Tongue (tissue), 2 donors: ENCODE data around the gene FAM163B. TPM values are rescaled to one million over a fixed set of nuclear protein-coding genes. Genes with fewer than 3 reads are reported as not detected.

ENCODE experiments used
- DNase-seq: peaks from one replicate; pipeline ENCODE4 v3.0.0-alpha.2; 2015
- total RNA-seq: library from RNA; depleted of rRNA; stranded (reverse); fragments of >200 nt; gene quantifications from one replicate; pipeline ENCODE4 v1.2.3, GENCODE V29; 2014

Gene FAM163B
- total RNA-seq, 1 donor from 2014 or later = not detected

- DNase-seq = no peak
Measured at GRCh38 chr9:133543772-133544467, 65.3 kb downstream of the FAM163B start.

DNA sequence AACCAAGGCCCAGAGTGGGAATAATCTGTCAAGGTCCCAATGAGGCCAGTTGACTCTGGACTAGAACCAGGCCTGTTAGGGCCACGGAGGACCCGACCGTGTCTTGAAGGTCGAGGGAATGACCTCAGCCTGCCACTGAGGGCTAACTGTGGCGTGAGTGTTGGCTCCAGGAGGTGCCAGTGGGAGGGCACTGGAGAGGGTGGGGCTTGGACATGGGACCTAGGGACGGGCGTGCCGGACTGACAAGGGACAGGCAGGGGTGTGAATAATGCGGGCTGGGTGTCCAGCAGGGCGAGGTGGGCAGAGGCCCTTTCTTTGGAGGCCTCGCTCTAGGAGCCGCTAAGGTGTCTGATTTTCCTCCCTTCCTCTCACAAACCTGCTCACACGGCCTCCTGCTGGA is 67.2 kb downstream of the FAM163B start:
- DNase-seq = no peak

DNA sequence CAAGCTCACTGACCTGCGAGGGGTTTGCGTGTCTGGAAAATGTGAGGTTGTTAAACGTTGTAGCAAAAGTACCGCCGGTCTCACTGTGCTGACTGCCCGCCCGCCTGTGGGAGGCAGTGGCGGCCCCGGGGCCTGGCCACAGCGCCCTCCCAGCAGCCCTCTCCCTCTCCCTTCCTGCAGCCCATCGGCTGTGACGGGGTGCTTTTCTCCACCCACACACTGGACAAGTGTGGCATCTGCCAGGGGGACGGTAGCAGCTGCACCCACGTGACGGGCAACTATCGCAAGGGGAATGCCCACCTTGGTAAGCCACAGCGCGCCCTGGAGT is 68.5 kb downstream of the FAM163B start:
- no peak for DNase-seq

- no peak for DNase-seq
Measured at GRCh38 chr9:133539991-133540697, 69.0 kb downstream of the FAM163B start.

GRCh38 chr9:133538851-133539833 is 70.0 kb downstream of the FAM163B start:
- no peak for DNase-seq

GRCh38 chr9:133538176-133538575 is 71.0 kb downstream of the FAM163B start:
- no peak for DNase-seq

GRCh38 chr9:133537257-133537656 is 71.9 kb downstream of the FAM163B start:
- no peak for DNase-seq

DNA sequence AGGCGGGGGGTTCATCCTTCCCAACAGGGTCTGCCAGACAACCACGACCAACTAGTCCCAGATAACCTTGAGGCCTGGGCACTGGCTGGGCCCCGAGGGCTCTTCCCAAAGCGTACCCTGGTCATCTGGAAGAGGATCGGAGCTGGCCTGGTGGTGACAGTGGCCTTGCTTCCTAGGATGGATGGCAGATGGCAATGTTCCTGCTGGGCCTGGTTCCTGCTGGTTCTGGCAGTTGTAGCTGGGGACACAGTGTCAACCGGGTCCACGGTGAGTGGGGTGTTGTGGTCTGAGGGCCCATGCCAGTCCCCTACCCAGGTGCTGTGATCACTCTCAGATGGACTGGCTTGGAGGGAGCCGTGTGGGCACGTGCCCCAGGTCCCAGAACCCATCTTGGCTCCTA is 72.7 kb downstream of the FAM163B start:
- no peak for DNase-seq

DNA sequence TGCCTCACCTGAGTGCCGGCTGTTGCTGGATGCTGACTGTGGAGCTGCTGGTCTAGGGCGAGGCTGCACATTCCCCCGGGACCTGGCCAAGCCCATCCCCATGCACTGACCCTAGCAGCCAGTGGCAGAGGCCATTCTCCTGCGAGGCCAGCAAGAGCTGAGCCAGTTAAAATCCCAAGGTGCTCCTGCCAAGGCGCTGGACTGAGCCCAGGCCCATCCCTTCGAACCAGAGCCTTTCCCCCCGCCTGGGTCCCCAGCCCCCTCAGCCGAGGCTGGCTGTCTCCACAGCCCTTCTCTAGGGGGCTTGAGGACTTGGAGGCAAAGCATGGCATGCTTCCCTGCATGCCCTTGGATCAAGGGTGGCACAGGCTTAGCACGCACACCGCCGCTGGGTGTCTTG is 73.1 kb downstream of the FAM163B start:
- no peak for DNase-seq

DNA sequence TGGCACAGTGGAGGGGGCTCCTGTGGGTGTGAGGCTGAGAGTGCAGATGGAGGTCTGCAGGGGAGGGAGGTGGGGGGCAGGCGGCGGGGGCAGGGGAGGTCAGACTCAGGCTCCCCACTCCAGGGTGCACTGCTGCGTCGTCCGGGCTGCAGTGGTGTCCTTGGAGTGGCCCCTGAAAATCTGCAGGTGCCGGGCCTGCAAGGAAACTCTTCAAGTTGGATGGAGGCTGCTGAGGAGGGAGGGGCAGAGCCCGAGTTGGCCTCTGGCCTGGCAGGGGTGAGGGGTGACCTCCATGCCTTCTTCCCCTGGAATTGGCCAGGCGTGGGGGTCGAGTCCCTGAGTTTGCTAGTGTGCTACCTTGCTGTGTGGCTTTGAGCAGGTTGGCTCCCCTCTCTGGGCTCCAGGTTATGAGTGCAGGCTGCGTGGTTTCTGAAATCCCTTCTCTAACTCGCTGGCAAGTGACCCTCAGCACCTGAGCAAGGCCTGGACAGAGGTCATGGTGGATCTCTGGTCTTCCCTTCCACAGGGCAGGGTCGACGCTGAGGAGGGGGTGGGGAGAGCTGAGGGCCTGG is 73.8 kb downstream of the FAM163B start:
- DNase-seq = no peak

DNA sequence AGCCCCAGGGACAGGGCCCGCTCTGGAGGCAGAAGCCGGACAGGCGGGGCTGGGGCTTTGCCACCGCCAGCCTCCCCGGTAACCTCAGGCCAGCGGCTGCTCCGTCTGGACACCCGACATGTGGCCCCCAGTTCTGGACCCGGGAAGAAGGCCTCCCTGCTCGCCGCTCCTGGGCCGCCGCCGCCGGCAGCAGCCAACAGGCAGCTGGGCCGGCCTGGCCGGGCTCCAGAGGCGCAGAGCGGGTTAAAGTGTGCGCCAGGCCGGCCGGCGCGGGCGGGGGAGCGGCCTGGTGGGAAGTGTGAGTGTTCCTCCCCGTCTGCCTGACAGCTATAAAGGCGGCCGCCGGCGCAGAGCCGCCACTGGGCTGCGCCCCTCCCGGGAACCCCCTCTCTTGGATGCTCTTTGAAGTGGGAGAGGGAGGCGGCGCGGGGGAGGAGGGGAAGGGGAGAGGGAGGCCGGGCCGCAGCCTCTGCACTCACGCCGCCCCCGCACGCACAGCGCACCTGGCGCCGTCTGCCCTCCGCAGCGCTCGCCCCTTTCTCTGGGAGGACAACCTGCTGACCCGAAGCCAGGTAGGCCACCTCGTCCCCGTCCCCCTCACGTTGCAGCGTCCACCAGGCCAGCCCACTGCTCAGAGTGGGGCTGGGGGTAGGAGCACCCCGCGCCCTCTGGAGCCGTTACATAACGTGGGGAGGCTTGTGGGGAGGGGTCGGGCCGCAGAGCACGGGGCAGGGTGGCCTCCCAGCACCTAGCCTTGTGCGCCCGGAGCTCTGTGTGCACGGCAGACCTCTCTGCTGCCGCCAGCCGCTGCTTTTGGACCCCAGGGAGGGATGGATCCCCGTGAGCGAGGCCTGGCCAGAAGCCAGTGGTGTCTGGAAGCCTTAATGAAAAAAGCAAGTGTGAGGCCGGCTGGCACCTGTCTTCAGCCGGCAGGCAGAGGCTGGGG is 74.6 kb downstream of the FAM163B start, which contains the start of gene ADAMTSL2:
TSS of gene ADAMTSL2 (plus strand) at position 359 of the 946 bp plus-strand sequence. CDS start 2,009 bp downstream, outside the sequence.
- DNase-seq = peak; percentile 91

DNA sequence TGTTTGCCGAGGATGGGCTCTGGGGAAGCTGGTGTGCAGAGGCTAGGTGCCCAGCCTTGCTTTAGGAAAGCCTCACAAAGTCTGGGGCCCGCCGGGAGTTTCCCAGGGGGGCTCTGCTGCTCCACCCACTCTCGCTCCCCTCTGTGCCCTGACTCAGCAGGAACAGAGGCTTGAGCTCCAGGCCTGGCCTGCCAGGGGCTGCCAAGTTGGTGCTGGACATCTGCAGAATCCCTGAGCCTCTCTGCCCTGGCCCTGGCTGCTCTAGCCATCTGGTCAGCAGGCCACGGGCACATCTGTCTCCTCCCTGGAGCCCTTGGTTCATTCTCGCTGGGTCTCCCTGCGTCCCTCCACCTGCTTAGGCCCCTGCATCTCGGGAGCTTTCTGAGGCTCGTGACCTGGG is 75.3 kb downstream of the FAM163B start:
- DNase-seq = no peak

DNA sequence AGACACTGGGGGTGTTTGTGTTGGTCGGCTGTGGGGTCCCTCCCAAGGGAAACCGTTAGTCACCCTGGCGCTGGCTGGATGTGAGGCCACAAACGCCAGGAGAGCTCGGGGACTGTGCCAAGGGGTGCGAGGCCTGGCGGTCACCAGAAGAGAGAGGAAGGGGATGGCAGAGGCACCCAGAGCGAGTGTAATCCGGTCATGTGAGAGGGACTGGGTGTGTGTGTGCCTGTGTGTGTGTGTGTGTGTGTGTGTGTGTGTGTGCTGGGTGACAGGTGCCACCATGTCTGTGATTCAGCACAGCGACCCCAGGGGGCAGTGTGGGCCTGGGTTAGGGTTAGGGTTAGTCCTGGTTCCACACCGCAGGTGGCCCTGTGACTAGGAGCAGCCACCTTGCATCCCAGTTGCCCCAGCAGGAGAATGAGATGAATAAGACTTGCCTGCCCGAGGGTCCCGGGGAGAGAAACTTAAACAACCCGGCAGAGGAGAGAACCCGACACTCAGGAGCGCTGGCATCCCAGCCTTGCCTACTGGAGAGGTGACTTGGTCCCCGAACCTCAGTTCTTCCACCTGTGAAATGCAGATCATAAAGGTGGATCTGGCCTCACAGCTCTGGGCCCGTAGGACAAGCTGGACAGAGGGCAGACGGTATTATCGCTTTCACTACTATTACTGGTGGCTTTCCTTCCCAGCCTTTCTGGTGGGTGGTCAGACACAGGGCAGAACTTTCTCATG is 76.1 kb downstream of the FAM163B start:
- peak; percentile 75 for DNase-seq

GRCh38 chr9:133531293-133531692 is 77.9 kb downstream of the FAM163B start:
- no peak for DNase-seq

GRCh38 chr9:133529874-133530273 is 79.3 kb downstream of the FAM163B start:
- no peak for DNase-seq

DNA sequence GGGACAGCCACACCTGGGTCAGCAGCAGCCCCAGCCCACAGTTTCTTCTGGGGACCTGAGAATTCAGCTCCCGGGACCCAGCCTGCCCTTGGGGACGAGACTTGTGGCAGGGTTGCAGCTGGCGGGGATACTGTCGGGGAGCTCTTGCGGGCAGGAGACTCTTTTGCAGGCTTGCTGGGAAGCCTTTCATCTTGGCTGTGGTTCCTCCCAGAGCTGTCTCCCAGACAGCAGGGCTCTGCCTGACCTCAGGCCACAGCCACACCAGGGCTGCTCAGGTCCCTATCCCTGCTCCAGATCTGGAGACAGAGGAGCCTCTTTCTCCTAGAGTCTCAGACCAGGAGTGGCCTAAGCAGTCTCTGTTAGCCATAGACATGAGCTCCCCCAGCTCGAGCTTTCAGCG is 79.7 kb downstream of the FAM163B start:
- DNase-seq = no peak

- peak; percentile 58 for DNase-seq
Measured at GRCh38 chr9:133528876-133529241, 80.3 kb downstream of the FAM163B start.

- DNase-seq = peak; percentile 69
Measured at GRCh38 chr9:133528001-133528875, 81.0 kb downstream of the FAM163B start.

DNA sequence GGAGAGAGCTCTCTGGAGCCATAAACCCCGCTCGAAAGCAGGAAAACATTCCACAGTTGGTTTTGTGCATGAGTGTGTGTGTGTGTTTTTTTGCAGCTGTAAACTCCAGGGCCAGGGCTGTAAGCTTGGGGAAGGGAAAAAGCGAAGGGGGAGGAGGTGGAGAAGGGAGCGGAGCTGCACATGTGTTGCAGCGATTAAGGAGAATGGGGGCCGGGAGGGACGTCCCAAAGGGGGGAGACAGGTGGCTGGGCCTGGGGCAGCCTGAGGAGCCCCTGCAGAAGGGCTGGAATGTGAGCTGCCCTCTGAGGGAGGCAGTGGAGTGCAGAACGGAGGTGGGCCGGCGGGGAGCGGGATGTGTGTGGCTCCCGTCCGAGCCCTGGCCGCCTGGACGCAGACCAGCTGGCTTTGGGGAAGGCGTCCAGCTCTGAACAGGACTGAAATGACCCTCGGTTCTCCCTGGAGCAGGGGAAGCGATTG is 81.7 kb downstream of the FAM163B start:
- DNase-seq = peak; percentile 91
